Measurements from ENCODE around the gene SPTLC2.

DNA sequence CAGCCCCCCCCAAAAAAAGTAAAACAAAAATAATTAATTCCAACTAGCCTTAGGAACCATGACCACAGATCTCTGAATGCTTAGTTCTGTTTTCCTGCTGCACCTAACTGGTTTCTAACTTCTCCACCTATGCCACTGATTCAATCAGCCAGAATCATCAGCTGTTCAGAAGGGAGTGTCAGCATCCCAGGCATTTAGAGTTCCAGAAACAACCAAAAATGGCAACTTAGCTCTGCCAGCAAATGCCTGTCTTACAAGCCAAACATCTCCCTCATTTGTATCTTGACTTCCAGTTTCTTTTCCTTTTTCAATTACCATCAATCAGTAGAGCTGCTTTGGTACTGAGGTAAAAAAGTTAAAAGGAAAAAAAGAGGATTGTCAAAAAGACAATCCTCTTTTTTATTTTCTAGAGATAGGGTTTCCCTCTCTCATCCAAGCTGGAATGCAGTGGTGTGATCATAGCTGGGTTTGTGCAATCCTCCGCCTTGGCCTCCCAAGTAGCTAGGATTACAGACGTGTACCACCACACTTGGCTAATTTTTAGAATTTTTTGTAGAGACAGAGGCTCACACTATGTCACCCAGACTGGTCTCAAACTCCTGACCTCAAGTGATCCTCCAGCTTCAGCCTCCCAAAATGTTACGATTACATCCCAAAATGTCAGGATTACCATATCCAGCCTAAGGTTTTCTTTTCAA lies 72.7 kb downstream of the SPTLC2 start:
- no peak for TF ChIP-seq POLR2AphosphoS5 (IDR thresholded peaks at IDR 0.05)
- TF ChIP-seq, protein P1, sequence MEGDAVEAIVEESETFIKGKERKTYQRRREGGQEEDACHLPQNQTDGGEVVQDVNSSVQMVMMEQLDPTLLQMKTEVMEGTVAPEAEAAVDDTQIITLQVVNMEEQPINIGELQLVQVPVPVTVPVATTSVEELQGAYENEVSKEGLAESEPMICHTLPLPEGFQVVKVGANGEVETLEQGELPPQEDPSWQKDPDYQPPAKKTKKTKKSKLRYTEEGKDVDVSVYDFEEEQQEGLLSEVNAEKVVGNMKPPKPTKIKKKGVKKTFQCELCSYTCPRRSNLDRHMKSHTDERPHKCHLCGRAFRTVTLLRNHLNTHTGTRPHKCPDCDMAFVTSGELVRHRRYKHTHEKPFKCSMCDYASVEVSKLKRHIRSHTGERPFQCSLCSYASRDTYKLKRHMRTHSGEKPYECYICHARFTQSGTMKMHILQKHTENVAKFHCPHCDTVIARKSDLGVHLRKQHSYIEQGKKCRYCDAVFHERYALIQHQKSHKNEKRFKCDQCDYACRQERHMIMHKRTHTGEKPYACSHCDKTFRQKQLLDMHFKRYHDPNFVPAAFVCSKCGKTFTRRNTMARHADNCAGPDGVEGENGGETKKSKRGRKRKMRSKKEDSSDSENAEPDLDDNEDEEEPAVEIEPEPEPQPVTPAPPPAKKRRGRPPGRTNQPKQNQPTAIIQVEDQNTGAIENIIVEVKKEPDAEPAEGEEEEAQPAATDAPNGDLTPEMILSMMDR (IDR thresholded peaks at IDR 0.05): no peak

Data from prostate gland (tissue), 2 donors.